Amygdala (tissue), 56 donors: ENCODE measurements around the gene APRT.
"Not testable (repeated sequence)": the region's sequence is repeated elsewhere in the genome, so short reads cannot be mapped to it uniquely, and the experiment has no call there.

Experiments
- DNase-seq, 56 donors: peaks; one replicate each; lab custom pipeline; 2025; lab: John Stamatoyannopoulos, UW

APRT gene

DNA sequence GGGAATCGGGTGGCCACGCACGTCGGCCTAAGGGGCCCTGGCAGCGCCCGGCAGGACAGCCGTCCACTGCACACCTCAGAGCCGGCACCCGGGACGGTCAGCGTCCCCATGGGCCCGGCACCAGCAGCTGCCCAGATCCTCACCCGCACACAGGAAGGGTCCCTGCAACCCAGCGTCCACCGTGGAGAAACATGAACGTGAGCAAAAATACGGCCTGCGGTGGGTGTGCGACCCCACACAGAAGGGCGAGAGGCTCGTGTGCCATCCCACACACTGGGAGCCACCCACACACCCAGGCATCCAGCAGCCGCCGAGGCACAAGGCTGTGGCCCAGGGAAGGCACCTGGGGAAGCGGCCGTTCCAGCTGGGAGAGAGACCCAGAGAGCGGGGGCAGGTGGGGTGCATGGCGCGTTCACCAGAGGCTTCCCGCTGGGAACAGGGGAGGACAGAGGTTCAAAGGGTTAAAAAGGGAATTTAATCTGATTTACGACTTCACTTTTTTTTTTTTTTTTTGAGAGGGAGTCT is 33.1 kb downstream of the APRT start:
- no peak for DNase-seq

DNA sequence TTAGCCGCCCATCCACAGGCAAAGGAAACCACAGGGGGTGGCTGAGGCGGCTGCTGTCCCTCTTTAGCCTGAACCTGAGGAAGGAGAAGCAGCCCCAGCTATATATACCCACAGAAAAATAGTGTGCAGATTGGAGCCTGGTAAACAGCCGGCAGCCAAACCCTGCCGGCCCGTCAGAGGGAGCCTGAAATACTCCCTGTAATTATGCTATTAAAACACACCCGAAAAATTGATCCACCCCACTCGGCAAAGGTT is 33.5 kb downstream of the APRT start:
- DNase-seq = no peak

DNA sequence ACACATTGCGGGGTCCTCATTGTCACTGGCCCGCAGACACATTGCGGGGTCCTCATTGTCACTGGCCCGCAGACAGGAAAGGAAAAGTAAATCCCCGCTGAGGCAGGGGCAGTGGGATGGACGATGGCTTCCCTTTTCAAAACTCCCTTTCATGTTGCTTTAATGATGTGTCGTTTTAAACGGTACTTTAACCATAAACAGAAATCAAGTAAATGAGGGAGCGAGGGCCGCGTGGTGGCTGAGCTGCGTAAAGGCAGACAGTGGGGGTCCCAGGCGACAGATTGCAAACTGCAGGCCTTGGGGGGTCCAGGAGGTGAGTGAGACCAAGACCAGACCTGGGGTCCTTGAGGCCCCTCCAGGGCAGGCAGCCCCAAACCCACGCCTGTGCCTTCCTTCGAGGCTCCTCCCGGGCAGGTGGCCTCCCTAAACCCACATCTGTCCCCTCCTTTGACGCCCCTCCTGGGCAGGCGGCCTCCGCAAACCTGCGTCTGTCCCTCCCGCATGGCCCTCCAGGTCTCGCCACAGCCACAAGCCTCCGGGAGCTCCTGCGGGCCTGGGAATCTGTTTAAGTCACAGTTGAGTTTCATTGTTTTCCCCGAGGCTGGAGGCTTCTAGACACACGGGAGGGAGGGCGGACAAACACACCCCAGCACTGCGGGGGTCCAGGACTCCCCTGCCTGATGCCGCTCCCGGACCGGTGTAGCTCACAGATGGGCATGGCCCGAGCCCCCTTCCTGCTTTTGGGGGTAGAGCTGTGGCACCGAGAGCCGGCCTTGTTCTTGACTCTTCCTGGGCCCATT is 34.1 kb downstream of the APRT start:
- DNase-seq = no peak

DNA sequence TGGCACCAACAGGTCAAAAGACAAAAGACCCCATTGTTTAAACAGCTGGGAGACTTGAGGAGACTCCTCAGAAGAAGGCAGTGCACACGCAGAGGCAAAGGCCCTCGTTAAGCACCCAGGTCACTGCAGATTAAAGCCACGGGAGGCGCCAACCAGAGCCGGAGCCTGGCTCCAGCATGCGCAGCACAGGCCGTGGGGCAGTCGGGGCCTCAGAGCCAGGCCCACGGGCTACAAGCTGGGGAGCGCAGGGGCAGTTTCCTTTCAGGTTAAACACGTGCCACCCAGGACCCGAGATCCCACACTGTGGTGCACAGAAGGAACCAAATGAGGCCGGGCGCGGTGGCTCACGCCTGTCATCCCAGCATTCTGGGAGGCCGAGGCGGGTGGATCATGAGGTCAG is 35.9 kb downstream of the APRT start:
- DNase-seq = no peak

DNA sequence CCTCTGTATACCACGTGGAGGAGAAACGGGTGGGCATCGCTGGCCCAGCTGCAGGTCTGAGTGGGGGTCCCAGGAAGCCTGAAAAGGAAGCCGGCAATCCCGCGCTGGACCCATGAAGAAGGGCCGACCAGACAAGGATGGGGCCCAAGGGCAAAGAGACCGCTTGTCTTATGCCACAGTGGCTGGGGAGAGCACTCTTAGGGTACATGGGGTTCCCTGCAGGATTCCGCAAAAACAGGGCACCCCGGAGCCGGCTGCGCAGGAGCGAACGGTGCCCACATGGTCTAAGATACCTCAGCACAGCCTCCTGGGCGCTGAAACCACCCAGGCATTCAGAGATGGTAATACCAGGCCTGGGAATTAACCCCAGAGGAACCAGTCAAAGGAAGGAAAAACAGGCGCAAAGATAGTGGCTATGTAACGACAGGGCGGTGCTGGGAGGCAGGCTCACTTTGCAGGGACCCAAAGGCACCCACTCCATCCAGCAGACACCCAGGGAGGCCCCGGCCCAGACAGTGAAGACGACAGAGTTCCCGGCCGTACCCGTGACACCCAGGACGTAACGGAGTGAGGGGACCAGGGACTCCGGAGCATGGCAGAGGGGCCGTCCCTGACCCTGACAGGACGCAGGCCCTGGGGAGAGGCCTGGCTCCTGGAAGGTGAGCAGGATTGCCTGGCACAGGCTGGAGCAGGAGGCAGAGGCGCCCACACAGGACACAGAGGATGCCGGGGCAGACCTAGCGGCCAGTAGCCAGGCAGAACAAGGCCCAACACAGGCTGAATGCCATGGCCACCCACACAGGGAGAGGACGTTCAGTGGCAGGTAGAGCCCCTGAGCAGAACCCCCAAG is 37.0 kb downstream of the APRT start:
- no peak for DNase-seq

DNA sequence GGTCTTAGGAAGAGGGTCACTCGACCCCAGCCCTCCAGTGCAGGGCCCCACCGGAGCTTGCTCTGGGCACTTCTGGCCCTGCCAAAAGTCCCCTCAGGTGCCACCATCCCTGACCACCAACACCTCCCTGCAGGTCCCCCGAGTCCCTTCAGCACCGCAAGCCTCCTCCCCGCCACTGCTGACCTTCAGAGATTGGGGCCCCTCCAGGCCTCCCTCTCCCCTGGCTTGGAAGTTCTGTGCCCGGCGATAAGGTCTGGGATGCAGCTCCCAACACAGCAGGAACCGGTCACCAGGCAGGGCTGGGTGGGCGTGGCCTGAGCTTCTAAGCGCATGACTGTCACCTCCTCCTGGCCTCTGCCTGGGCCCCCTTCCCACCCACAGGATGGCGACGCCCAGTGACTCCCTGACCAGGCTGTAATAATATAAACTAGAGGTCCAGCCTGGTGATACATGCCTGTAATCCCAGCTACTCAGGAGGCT is 37.9 kb downstream of the APRT start:
- DNase-seq = no peak

DNA sequence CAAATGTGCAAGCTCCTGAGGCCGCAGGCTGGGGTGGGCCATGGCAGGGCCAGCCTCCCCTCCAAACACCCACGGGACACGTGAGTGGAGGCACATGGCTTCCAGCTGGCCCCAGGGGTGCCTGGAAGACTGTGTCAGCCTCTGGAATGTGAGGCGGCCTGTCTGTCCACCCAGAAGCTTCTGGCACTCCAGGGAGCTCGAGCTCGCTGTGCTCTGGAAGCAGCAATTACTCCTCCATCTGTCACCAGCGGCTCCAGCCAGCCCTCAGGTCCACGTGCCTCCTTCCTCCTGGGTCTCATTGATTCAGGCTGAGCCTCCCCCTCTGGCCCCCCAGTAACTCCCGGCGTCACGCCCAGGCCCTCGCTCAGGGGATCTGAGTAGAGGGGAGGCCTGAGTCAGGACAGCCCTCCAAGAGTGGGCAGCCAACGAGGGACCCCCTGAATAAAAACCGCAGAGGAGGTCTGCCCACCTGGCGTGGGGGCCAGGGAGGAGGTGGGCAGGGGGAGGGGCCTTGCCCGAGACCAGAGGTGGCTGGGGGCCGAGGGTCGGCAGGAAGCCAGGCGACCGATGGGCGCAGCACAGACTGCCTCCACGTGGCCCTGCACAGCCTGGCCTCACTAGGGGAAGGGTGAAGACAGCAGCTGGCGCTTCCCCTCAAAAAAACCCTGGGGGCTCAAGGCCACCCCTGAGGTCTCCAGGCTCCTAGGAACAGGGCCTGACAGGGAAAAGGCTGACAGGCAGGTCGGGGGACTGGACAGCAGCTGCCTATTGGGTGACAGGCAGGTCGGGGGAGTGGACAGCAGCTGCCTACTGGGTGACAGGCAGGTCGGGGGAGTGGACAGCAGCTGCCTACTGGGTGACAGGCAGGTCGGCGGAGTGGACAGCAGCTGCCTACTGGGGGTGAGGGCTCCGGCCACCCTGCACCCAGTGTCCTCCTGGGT is 38.6 kb downstream of the APRT start:
- peak in 19 of 56 donors; percentile 18 to 58 (median 44) for DNase-seq

DNA sequence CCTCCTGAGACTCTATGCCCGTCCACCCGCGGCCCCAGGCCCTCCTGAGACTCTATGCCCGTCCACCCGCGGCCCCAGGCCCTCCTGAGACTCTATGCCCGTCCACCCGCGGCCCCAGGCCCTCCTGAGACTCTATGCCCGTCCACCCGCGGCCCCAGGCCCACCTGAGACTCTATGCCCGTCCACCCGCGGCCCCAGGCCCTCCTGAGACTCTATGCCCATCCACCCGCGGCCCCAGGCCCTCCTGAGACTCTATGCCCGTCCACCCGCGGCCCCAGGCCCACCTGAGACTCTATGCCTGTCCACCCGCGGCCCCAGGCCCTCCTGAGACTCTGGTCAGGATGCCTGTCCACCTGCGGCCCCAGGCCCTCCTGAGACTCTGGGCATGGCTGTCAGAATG is 39.9 kb downstream of the APRT start:
- DNase-seq = not testable (repeated sequence)

DNA sequence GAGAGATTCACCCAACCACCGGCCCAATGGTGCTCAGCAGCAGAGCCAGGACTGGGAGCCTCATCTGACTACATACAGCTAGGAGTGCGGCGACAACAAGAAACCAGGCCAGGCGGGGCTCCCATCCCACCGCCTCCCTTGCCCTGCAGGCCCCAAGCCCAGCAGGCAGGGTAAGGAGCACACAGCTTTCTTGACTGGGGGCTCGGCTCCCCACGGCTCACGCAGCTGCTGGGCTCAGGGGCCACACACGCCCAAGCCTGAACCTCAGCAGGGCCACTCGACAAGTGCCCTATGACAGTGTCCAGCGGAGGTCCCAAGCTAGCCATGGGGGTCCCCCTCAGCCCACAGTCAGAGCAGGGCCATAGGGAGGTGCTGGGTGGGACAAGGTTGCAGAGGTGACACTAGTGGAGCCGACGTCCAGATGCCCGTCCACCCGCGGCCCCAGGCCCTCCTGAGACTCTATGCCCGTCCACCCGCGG is 40.4 kb downstream of the APRT start:
- no peak for DNase-seq

DNA sequence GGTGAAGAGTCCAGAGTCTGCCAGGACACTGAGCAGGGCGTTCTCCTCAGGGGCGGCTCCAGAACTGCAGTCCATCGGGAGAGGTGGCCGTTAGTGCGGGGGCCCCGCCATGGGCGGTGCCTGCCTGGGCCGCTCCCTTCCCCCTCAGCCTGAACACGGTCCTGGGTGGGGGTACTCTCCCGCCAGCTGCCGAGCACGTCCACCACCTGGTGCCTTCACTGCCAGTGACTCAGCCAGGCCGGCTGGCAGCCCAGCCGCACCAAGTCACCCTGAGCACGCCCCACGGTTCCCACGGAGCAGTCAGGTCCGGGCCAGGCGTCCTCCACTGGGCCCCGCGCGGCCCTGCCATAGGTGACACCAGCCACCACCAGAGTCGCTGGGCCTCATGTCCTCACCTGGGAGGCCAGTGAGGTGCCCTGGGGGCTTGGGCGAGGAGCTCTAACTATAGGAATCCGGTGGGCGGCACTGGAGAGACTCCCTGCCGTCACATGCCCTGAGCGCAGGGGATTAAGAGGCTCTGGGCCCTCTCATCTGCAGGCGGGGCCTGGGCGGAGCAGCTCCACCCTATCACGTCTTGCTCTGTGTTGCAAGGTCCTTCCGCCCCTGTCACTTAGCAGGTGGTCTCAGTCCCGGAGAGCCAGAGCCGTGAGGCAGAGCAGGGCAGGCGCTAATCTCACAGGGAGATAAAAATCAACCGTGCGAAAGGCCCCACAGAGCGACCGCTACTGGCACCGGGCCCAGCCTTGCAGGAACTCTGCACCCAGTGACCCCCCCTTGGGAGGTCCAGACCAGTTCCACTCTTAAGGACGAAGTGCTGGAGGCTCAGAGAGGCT is 41.1 kb downstream of the APRT start:
- DNase-seq = peak in 2 of 56 donors; percentile 17 to 21

DNA sequence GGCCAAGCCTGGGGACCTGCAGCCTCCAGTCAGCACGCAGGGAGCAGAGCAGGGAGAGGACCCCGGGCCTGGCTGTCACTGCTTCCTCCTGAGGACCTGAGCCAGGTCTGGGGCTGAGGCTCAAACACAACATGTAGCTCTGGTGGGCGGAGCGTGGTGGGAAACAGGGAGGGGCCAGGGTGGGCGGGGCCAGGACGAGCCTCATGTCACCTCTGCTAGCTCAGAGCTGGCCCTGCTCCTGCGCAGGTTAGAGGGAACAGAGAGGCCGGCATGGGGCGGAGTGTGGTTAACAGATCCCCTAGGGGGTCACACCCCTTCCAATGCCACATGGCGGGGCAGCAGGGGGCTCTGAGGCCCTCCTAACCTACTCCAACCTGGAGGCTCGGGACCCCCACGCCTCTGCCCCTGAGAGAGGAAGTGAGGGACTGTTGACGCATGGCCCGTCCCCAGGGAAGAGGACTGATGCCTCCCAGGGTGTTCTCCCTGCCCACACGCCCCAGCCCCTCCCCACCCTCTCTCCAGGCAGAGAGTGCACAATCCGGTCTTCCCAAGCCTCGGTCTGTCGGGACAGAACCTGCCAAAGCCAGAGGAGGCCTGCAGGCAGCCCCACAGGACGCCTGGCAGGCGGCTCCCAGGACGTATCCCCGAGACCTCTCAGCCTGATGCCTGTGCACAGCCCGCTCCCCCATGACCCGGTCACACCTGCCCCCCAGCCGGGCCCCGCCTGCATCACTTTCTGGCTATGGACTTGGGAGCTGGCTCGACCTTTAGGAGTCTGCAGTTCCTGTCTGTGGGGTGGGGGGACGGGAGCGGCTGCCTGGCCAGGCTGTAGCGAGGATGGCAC is 41.9 kb downstream of the APRT start:
- no peak for DNase-seq

DNA sequence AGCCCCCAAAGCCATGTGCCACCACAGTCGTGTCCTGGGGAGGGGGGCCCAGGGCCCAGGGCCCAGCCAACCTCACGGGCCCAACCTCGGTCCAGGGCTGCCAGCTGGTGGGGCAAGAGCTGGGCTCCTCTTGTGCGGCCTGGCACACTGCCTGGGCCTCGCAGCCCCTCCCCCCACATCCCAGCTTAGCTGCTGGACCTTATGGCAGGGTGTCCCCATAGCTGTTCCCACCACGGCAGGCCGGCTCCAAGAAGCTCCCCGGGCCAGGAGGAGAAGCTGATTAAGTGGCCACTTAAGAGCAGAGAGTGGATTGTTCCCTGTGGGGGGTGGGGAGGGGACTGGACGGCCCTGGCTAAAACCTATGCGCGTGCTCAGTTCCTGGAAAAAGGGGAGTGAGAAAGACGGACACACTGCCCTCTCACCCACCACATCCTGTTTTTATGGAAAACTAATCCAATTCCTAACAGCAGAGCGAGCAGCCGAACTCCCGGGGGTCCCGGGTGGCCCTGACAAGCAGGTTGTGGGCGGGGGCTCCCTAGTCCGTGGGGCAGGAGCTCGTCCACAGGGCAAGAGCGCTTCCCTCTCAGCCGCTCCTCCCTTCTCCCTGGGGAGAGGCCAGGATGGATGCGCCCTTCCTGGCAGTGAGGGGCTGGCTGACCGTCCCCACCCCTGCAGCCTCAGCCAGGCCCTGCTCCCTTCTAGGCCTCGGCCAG is 43.5 kb downstream of the APRT start:
- peak in 30 of 56 donors; percentile 7 to 68 (median 42) for DNase-seq

DNA sequence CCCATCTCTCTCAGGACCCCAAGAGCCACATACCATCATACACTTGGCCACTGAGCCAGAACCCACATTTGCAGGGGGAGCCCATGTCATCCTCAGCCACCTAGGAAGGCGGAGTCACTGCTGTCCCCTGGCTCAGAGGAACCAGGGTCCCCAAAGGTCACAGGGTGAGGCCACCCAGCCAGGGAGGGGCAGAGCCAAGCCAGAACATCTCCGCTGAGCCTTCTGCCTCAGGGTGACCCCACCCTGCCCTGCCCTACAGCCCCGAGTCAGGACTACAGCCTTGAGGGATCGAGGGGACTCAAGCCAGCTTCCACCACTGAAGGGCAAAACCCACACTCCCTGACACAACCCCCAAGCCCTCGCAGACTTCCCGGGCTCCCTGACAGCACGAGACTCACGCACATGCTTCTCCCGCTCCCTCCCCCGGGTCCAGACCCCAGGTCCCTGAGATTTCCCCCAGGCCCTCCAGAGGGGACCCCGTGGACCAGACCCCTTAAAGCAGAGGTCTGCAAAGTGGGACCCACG is 44.1 kb downstream of the APRT start:
- no peak for DNase-seq

DNA sequence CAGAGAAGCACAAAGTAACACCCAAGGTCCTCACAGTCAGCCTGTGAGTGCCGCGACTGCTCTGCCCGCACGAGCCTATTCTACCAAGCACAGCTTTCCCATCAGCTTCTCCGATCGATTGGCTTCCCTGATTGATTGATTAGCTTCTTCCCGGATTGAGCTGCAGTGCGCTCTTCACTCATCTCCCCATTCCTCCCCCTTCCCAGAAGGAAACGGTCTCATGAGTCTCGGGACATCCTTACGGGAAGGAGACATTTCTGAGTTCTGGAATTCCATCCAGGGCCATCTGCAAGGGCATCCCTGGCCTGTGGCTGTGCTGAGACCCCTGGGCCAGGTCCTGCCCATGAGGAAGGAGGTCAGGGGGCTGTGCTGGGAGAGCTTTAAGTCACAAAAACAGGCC is 44.8 kb downstream of the APRT start:
- DNase-seq = no peak

DNA sequence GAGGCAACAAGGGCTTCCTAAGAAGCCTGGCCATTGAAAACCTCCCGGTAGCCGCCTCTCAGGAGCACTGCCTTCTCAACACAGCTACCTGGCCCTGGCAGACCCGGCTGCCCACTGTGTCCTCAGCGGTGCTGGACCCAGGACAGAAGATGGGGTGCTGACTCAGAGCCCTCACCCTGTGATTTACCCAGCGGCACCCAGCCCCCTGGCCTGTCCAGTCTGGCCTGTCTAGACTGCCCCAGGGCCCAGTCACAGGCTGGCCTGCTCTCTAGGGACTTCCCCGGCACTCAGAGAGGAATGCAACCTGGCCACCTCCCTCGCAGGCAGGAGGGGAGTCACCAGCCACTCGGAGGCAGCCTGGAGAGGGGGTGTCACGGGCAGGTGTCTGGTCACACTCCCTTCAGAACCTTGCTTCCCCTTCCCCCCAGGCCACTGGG is 46.8 kb downstream of the APRT start:
- DNase-seq = no peak

DNA sequence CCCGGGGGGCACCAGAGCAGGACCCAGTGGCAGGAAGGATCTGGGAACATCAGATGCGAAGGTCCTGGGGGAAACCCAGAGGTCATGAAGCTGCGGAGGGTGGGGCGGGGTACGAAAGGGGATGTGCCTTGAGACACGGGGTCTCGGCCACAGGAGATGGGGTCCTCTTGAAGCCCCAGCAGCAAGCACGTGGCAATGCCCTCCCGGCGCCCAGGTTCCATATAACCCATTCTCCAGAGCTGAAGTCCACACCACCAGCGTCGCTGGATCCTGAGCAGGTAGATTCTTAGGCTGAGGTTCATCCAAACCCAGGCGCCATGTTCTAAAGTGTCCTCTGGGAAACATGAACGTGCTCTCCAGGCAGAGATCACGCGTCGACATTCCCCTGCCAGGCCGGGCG is 47.6 kb downstream of the APRT start:
- no peak for DNase-seq

DNA sequence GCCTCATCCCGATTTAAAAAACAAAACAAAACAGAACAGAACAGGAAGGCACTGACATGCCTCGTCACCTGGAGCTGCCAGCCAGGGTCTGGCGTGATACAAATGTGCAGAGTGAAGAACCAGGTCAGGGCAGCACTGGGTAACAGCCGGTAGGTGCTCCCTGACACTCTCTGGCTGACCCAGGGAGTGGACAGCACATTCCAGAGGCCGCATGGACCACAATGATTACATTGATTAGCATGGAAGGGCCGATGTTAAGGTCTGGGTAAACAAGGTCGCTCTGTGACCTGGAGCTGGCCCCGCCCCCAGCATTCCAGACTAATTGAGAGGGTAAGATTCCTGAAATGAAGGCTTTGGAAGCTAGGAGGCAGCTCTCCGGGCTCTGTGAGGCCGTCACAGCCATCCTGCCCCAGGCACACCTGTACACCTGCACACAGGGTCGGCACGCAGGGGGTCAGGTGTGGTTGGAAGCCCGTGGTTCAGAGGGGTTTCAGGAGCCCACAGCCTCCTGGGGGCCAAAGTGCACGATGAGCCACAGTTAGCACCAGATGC is 48.1 kb downstream of the APRT start:
- DNase-seq = no peak
